SK-N-SH treated with all-trans-retinoic acid at 6 μM for 48 hours (cell line): ENCODE results near the gene ZNF148.

Source experiments
- SNAI2 ChIP-seq: fragments of 250-450 bp; sonication (Bioruptor Pico); IDR thresholded peaks from 2 replicates; pipeline ENCODE4 v1.5.0; 2020; ENCODE audit warnings: mild to moderate bottlenecking, moderate library complexity
- ZNF565 ChIP-seq: fragments of 450-650 bp; formaldehyde crosslinking; conservative IDR thresholded peaks from 2 replicates; pipeline ENCODE4 v1.5.0; 2020; ENCODE audit warnings: low read depth, mild to moderate bottlenecking, moderate library complexity
- ZNF8 ChIP-seq: fragments of 450-650 bp; formaldehyde crosslinking; IDR thresholded peaks from 2 replicates; pipeline ENCODE4 v1.5.0; 2020; ENCODE audit warnings: mild to moderate bottlenecking, moderate library complexity
- TF ChIP-seq, protein P1 (sequence below): fragments of 250-450 bp; sonication (Bioruptor Pico); IDR thresholded peaks from 2 replicates; pipeline ENCODE4 v1.8.0; 2020; ENCODE audit warnings: mild to moderate bottlenecking, moderate library complexity, borderline replicate concordance
- TF ChIP-seq, protein P2 (sequence below): fragments of 250-450 bp; sonication (Bioruptor Pico); IDR thresholded peaks from 2 replicates; pipeline ENCODE4 v1.5.1; 2020; ENCODE audit warnings: low read depth, mild to moderate bottlenecking, moderate library complexity

GRCh38 chr3:125340121-125340520 lies 35.0 kb downstream of the ZNF148 start:
- TF ChIP-seq, protein P1, sequence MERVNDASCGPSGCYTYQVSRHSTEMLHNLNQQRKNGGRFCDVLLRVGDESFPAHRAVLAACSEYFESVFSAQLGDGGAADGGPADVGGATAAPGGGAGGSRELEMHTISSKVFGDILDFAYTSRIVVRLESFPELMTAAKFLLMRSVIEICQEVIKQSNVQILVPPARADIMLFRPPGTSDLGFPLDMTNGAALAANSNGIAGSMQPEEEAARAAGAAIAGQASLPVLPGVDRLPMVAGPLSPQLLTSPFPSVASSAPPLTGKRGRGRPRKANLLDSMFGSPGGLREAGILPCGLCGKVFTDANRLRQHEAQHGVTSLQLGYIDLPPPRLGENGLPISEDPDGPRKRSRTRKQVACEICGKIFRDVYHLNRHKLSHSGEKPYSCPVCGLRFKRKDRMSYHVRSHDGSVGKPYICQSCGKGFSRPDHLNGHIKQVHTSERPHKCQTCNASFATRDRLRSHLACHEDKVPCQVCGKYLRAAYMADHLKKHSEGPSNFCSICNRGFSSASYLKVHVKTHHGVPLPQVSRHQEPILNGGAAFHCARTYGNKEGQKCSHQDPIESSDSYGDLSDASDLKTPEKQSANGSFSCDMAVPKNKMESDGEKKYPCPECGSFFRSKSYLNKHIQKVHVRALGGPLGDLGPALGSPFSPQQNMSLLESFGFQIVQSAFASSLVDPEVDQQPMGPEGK (CRISPR knock-in tag), result no peak
- TF ChIP-seq, protein P2, sequence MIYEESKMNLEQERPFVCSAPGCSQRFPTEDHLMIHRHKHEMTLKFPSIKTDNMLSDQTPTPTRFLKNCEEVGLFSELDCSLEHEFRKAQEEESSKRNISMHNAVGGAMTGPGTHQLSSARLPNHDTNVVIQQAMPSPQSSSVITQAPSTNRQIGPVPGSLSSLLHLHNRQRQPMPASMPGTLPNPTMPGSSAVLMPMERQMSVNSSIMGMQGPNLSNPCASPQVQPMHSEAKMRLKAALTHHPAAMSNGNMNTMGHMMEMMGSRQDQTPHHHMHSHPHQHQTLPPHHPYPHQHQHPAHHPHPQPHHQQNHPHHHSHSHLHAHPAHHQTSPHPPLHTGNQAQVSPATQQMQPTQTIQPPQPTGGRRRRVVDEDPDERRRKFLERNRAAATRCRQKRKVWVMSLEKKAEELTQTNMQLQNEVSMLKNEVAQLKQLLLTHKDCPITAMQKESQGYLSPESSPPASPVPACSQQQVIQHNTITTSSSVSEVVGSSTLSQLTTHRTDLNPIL (CRISPR knock-in tag), result no peak
- no peak for TF ChIP-seq SNAI2 (CRISPR knock-in tag)
- no peak for TF ChIP-seq ZNF565 (CRISPR knock-in tag)
- TF ChIP-seq ZNF8 (CRISPR knock-in tag), result no peak
